ENCODE measurements around the gene MUC21.

Gene MUC21

GRCh38 chr6:30983439-30983838, at the start of gene MUC21:
MUC21 (plus strand) TSS chr6:30983718; CDS start chr6:30983959, 241 bp downstream.
- in situ Hi-C loops (cut with MboI; ENCODE audit: low pct_unique_long_range_greater_than_20kb, low sequenced_read_pairs), result no loop called here
- no peak for DNase-seq

- in situ Hi-C loops (cut with MboI; ENCODE audit: low pct_unique_long_range_greater_than_20kb, low sequenced_read_pairs), result loop anchor here (25.0 kb wide), 1 partner anchor 102 kb away; no protein-coding TSS in a partner anchor
- no peak for DNase-seq
Observed at GRCh38 chr6:30935018-30935417, 48.5 kb upstream of the MUC21 start.

- DNase-seq, result no peak
Observed at GRCh38 chr6:30937265-30937664, 46.3 kb upstream of the MUC21 start.

GRCh38 chr6:30938730-30939129, 44.8 kb upstream of the MUC21 start:
- in situ Hi-C loops (cut with MboI; ENCODE audit: low pct_unique_long_range_greater_than_20kb, low sequenced_read_pairs), result loop anchor here (25.0 kb wide), 1 partner anchor 99 kb away; no protein-coding TSS in a partner anchor
- DNase-seq, result no peak

More at GRCh38 chr6:30937265-30937664, 46.3 kb upstream of the MUC21 start:
- in situ Hi-C loops (cut with MboI; ENCODE audit: low pct_unique_long_range_greater_than_20kb, low sequenced_read_pairs), result loop anchor here (25.0 kb wide), 1 partner anchor 100 kb away; no protein-coding TSS in a partner anchor

GRCh38 chr6:30939473-30939872, 44.0 kb upstream of the MUC21 start:
- in situ Hi-C loops (cut with MboI; ENCODE audit: low pct_unique_long_range_greater_than_20kb, low sequenced_read_pairs), result loop anchor here (25.0 kb wide), 1 partner anchor 98 kb away; no protein-coding TSS in a partner anchor
- no peak for DNase-seq

GRCh38 chr6:30940361-30940986, 43.0 kb upstream of the MUC21 start, which contains the start of gene MUCL3:
MUCL3 (plus strand) TSS chr6:30940973; CDS start chr6:30941000, 27 bp downstream.
- DNase-seq, result no peak
- in situ Hi-C loops (cut with MboI; ENCODE audit: low pct_unique_long_range_greater_than_20kb, low sequenced_read_pairs), result loop anchor here (25.0 kb wide), 1 partner anchor 97 kb away; no protein-coding TSS in a partner anchor

GRCh38 chr6:30942338-30943060, 41.0 kb upstream of the MUC21 start:
- in situ Hi-C loops (cut with MboI; ENCODE audit: low pct_unique_long_range_greater_than_20kb, low sequenced_read_pairs), result loop anchor here (25.0 kb wide), 1 partner anchor 95 kb away; no protein-coding TSS in a partner anchor
- DNase-seq, result peak; percentile 23

- no peak for DNase-seq
- in situ Hi-C loops (cut with MboI; ENCODE audit: low pct_unique_long_range_greater_than_20kb, low sequenced_read_pairs), result loop anchor here (25.0 kb wide), 1 partner anchor 93 kb away; no protein-coding TSS in a partner anchor
Observed at GRCh38 chr6:30944051-30944450, 39.5 kb upstream of the MUC21 start.

- no peak for DNase-seq
- in situ Hi-C loops (cut with MboI; ENCODE audit: low pct_unique_long_range_greater_than_20kb, low sequenced_read_pairs), result loop anchor here (25.0 kb wide), 1 partner anchor 92 kb away; no protein-coding TSS in a partner anchor
Observed at GRCh38 chr6:30945281-30945680, 38.2 kb upstream of the MUC21 start.

GRCh38 chr6:30947231-30947630, 36.3 kb upstream of the MUC21 start:
- no peak for DNase-seq
- in situ Hi-C loops (cut with MboI; ENCODE audit: low pct_unique_long_range_greater_than_20kb, low sequenced_read_pairs), result loop anchor here (25.0 kb wide), 1 partner anchor 90 kb away; no protein-coding TSS in a partner anchor

GRCh38 chr6:30948811-30949210, 34.7 kb upstream of the MUC21 start:
- no peak for DNase-seq
- in situ Hi-C loops (cut with MboI; ENCODE audit: low pct_unique_long_range_greater_than_20kb, low sequenced_read_pairs), result loop anchor here (25.0 kb wide), 1 partner anchor 88 kb away; no protein-coding TSS in a partner anchor

GRCh38 chr6:30951907-30952469, 31.5 kb upstream of the MUC21 start:
- in situ Hi-C loops (cut with MboI; ENCODE audit: low pct_unique_long_range_greater_than_20kb, low sequenced_read_pairs), result no loop called here
- DNase-seq, result no peak

- no peak for DNase-seq
- in situ Hi-C loops (cut with MboI; ENCODE audit: low pct_unique_long_range_greater_than_20kb, low sequenced_read_pairs), result no loop called here
Observed at GRCh38 chr6:30954631-30955366, 28.7 kb upstream of the MUC21 start.

- DNase-seq, result peak; percentile 74
- in situ Hi-C loops (cut with MboI; ENCODE audit: low pct_unique_long_range_greater_than_20kb, low sequenced_read_pairs), result no loop called here
Observed at GRCh38 chr6:30955367-30956042, 28.0 kb upstream of the MUC21 start.

- DNase-seq, result no peak
- in situ Hi-C loops (cut with MboI; ENCODE audit: low pct_unique_long_range_greater_than_20kb, low sequenced_read_pairs), result no loop called here
Observed at GRCh38 chr6:30957716-30958115, 25.8 kb upstream of the MUC21 start.

- DNase-seq, result no peak
Observed at GRCh38 chr6:30960907-30961673, 22.4 kb upstream of the MUC21 start.

GRCh38 chr6:30962716-30963115, 20.8 kb upstream of the MUC21 start:
- in situ Hi-C loops (cut with MboI; ENCODE audit: low pct_unique_long_range_greater_than_20kb, low sequenced_read_pairs), result no loop called here
- no peak for DNase-seq

More at GRCh38 chr6:30960907-30961673, 22.4 kb upstream of the MUC21 start:
- in situ Hi-C loops (cut with MboI; ENCODE audit: low pct_unique_long_range_greater_than_20kb, low sequenced_read_pairs), result no loop called here

GRCh38 chr6:30963641-30964040, 19.9 kb upstream of the MUC21 start:
- in situ Hi-C loops (cut with MboI; ENCODE audit: low pct_unique_long_range_greater_than_20kb, low sequenced_read_pairs), result no loop called here
- no peak for DNase-seq

All from KBM-7 (cell line).